Liver (tissue), 9 donors: ENCODE measurements around the gene UROC1. TPM values are rescaled to one million over a fixed set of nuclear protein-coding genes. Genes with fewer than 3 reads are reported as not detected.
A peak's percentile ranks its signal among the peaks of the same experiment; 100 is the strongest.

Experiments
- DNase-seq: peaks from one replicate; pipeline ENCODE4 v3.0.0-alpha.2; 2017; ENCODE audit warnings: low spot score
- H3K27ac ChIP-seq, 2 donors: one replicate each; pipeline ENCODE4 v1.7.0; 2013; ENCODE audit warnings: inconsistent platforms in 2 of 2, low read length in 2 of 2, control low read depth in 1 of 2, low read depth in 1 of 2, mild to moderate bottlenecking in 1 of 2
- H3K27me3 ChIP-seq, 4 donors: one replicate each; pipeline versions ENCODE4 v1.6.1 to v1.7.0; 2013; ENCODE audit warnings: low read length in 3 of 4, inconsistent platforms in 1 of 4, mild to moderate bottlenecking in 1 of 4, moderate library complexity in 1 of 4; ENCODE audit not compliant: control insufficient read depth in 4 of 4, insufficient read depth in 4 of 4
- H3K36me3 ChIP-seq, 4 donors: one replicate each; pipeline versions ENCODE4 v1.6.1 to v1.7.0; 2013; ENCODE audit warnings: low read length in 3 of 4, mild to moderate bottlenecking in 3 of 4, low read depth in 1 of 4, moderate library complexity in 1 of 4; ENCODE audit not compliant: control insufficient read depth in 4 of 4, insufficient read depth in 3 of 4
- H3K4me1 ChIP-seq, 4 donors: one replicate each; pipeline versions ENCODE4 v1.6.1 to v1.7.0; 2013; ENCODE audit warnings: low read length in 3 of 4, mild to moderate bottlenecking in 3 of 4, moderate library complexity in 1 of 4; ENCODE audit not compliant: control insufficient read depth in 4 of 4, insufficient read depth in 4 of 4
- H3K4me3 ChIP-seq, 3 donors: one replicate each; pipeline versions ENCODE4 v1.6.1 to v1.7.0; 2013; ENCODE audit warnings: low read length in 3 of 3, control low read depth in 1 of 3, low read depth in 1 of 3, mild to moderate bottlenecking in 1 of 3
- H3K9ac ChIP-seq, 2 donors: one replicate each; pipeline ENCODE4 v1.7.0; 2013; ENCODE audit warnings: low read length in 2 of 2, mild to moderate bottlenecking in 2 of 2, moderate library complexity in 2 of 2, control low read depth in 1 of 2, low read depth in 1 of 2
- H3K9me3 ChIP-seq, 4 donors: one replicate each; pipeline versions ENCODE4 v1.6.1 to v1.7.0; 2013; ENCODE audit warnings: low read length in 3 of 4; ENCODE audit not compliant: control insufficient read depth in 4 of 4
- ATF3 ChIP-seq: IDR thresholded peaks from 2 replicates; pipeline ENCODE4 v1.6.1; 2016; ENCODE audit warnings: antibody characterized with exemption
- CTCF ChIP-seq: fragments of 150-350 bp; IDR thresholded peaks from 2 replicates; pipeline ENCODE4 v1.5.1; 2017; ENCODE audit warnings: improper control_type of control experiment, low read depth, low read length; ENCODE audit not compliant: missing input control
- EGR1 ChIP-seq, 2 donors: IDR thresholded peaks; 2 replicates each; pipeline ENCODE4 v1.6.1; 2016 to 2018; ENCODE audit warnings: antibody characterized with exemption in 2 of 2, low read depth in 2 of 2
- FOXA1 ChIP-seq: IDR thresholded peaks from 2 replicates; pipeline ENCODE4 v1.6.1; 2016; ENCODE audit warnings: antibody characterized with exemption
- FOXA2 ChIP-seq: IDR thresholded peaks from 2 replicates; pipeline ENCODE4 v1.6.1; 2016; ENCODE audit warnings: antibody characterized with exemption
- GABPA ChIP-seq, 2 donors: IDR thresholded peaks in 1 of 2; conservative IDR thresholded peaks in 1 of 2; 2 replicates each; pipeline ENCODE4 v1.6.1; 2016; ENCODE audit warnings: antibody characterized with exemption in 2 of 2, mild to moderate bottlenecking in 1 of 2, moderate library complexity in 1 of 2
- HNF4A ChIP-seq, 2 donors: conservative IDR thresholded peaks; 2 replicates each; pipeline ENCODE4 v1.6.1; 2016; ENCODE audit warnings: antibody characterized with exemption in 2 of 2, mild to moderate bottlenecking in 2 of 2
- HNF4G ChIP-seq: IDR thresholded peaks from 2 replicates; pipeline ENCODE4 v1.6.1; 2016; ENCODE audit warnings: antibody characterized with exemption
- JUND ChIP-seq, 2 donors: IDR thresholded peaks; 2 replicates each; pipeline ENCODE4 v1.6.1; 2016; ENCODE audit warnings: antibody characterized with exemption in 2 of 2
- MAX ChIP-seq: IDR thresholded peaks from 2 replicates; pipeline ENCODE4 v1.6.1; 2016; ENCODE audit warnings: antibody characterized with exemption
- NR2F2 ChIP-seq: IDR thresholded peaks from 2 replicates; pipeline ENCODE4 v1.6.1; 2016; ENCODE audit warnings: antibody characterized with exemption
- RAD21 ChIP-seq, 2 donors: IDR thresholded peaks; 2 replicates each; pipeline ENCODE4 v1.6.1; 2016; ENCODE audit warnings: antibody characterized with exemption in 2 of 2, mild to moderate bottlenecking in 2 of 2
- REST ChIP-seq: IDR thresholded peaks from 2 replicates; pipeline ENCODE4 v1.6.1; 2016; ENCODE audit warnings: antibody characterized with exemption, mild to moderate bottlenecking
- RXRA ChIP-seq, 2 donors: IDR thresholded peaks; 2 replicates each; pipeline ENCODE4 v1.6.1; 2017 to 2018; ENCODE audit warnings: antibody characterized with exemption in 2 of 2, mild to moderate bottlenecking in 1 of 2
- SP1 ChIP-seq: IDR thresholded peaks from 2 replicates; pipeline ENCODE4 v1.6.1; 2018; ENCODE audit warnings: antibody characterized with exemption, mild to moderate bottlenecking
- TAF1 ChIP-seq: conservative IDR thresholded peaks from 2 replicates; pipeline ENCODE4 v1.6.1; 2016; ENCODE audit warnings: antibody characterized with exemption, mild to moderate bottlenecking
- YY1 ChIP-seq: IDR thresholded peaks from 2 replicates; pipeline ENCODE4 v1.6.1; 2016; ENCODE audit warnings: antibody characterized with exemption, mild to moderate bottlenecking
- ZBTB33 ChIP-seq: IDR thresholded peaks from 2 replicates; pipeline ENCODE4 v1.6.1; 2016; ENCODE audit warnings: antibody characterized with exemption
- WGBS: extraction: QIAGEN DNeasy Blood & Tissue Kit; methylation state at CpG from one replicate; pipeline ENCODE4 v1.1.7; 2013; 5-methylcytosine and 5-hydroxymethylcytosine counted together
- polyA plus RNA-seq, 2 donors: library from polyadenylated mRNA; stranded (reverse) in 1 of 2; unstranded in 1 of 2; fragments of 200-250 nt in 1 of 2; fragments of >200 nt in 1 of 2; fragmentation: Nextera tagmentation in 1 of 2; extraction: Ambion mirVana in 1 of 2; gene quantifications; one replicate each; pipeline versions ENCODE4 v1.2.1 to v1.2.3, GENCODE V29; 2013 to 2015
- total RNA-seq, 2 donors: library from RNA; depleted of rRNA; stranded (reverse); fragments of >200 nt; gene quantifications; one replicate each; pipeline ENCODE4 v1.2.3, GENCODE V29; 2014
- donor health status: healthy.
- donor health status: healthy.
- donor health status: healthy.
- donor health status: healthy.
- donor health status: healthy.

Gene UROC1
- total and polyA plus RNA-seq, 4 donors: 5.9 to 28.4 (median 18.2) TPM

- Histone ChIP-seq H3K9ac (no peak overlapping the region), H3K4me1 (peaks cover 3 to 13% (median 6%) of the 10 kb centered on the region in 4 donors), H3K36me3 (peaks cover 6 to 53% (median 25%) of the 10 kb centered on the region in 4 donors), H3K9me3 (no peaks in the 10 kb centered on the region), H3K27me3 (no peaks in the 10 kb centered on the region), H3K4me3 (no peak overlapping the region), H3K27ac (no peak overlapping the region)
- TF ChIP-seq FOXA2: no peak
- no peak for TF ChIP-seq MAX
- no peak for TF ChIP-seq HNF4G
- no peak for TF ChIP-seq TAF1
- no peak for TF ChIP-seq RAD21 (IDR thresholded peaks at IDR 0.05)
- TF ChIP-seq EGR1 (IDR thresholded peaks at IDR 0.05; ENCODE audit: low read depth in 2 of 2): no peak
- TF ChIP-seq FOXA1: no peak
- no peak for TF ChIP-seq RXRA (IDR thresholded peaks at IDR 0.05)
- TF ChIP-seq ATF3: no peak
- no peak for TF ChIP-seq GABPA (IDR thresholded peaks at IDR 0.05 in 1 of 2, conservative IDR thresholded peaks at IDR 0.05 in 1 of 2)
- TF ChIP-seq NR2F2: no peak
- no peak for TF ChIP-seq CTCF
- TF ChIP-seq REST: no peak
- no peak for TF ChIP-seq SP1
- no peak for TF ChIP-seq ZBTB33
- no peak for TF ChIP-seq YY1
- no peak for TF ChIP-seq HNF4A (conservative IDR thresholded peaks at IDR 0.05)
- TF ChIP-seq JUND (IDR thresholded peaks at IDR 0.05): no peak
- WGBS: 98% methylated on average over 10 of the region's 10 CpGs
- DNase-seq: peak; percentile 21
These were observed 78.8 kb downstream of the UROC1 start for GRCh38 chr3:126438746-126439145.
